ENCODE results near the gene CEACAM3.

Gene CEACAM3

DNA sequence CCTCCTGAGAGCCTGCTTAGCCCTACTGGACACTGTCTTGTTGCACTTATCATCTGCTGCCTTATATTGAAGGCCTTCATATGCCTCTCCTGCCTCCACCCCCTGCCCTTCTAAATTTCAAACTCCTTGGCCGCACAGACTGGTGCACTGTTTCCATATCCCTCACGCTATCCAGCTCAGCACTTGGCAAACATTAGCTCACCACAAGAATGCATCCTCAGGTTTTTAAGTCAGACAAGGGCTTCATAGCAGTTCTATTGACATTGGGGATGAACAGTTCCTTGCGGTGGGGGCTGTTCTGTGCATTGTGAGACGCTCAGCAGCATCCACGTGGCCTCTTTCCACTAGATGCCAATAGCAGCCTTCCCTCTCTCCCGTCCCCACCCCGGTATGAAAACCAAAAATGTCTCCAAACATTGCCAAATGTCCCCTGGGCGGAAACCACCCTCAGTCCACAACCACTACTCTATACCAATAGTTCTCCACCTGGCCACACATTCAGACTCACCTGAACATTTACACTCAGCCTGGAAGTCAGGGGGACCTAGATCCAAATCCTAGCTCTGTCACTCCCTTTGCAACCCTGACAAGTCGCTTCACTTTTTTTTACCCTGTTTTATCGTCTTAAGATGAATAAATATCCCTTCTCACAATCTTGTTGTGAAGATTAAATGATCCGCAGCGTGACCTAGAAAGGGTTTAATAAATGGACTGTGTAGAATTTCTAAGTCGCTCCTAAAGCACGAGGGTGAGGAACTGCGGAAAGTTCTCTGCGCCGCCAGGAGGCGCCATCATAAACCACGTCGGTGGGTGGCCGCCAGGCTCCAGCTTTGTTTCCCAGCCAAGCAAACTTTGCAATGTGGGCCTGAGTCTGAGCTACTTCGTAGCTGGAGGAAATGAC is 3.6 kb upstream of the CEACAM3 start:
- DNase-seq, result peak in 3 of 14 donors; percentile 1 to 7 (median 1)

DNA sequence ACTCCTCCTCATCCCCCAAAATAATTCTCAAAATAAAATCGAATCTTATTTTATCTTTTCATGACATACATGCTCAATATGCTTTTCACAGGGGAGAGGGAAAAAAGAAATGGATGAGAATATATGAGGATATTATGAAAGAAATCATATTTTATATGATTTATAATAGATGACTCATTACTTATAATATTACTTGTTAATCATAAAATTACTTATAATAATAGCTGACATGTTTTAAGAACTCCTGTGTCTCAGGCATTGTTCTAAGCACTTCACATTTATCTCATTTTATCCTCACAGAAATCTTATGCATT is 3.0 kb upstream of the CEACAM3 start:
- DNase-seq, result no peak

DNA sequence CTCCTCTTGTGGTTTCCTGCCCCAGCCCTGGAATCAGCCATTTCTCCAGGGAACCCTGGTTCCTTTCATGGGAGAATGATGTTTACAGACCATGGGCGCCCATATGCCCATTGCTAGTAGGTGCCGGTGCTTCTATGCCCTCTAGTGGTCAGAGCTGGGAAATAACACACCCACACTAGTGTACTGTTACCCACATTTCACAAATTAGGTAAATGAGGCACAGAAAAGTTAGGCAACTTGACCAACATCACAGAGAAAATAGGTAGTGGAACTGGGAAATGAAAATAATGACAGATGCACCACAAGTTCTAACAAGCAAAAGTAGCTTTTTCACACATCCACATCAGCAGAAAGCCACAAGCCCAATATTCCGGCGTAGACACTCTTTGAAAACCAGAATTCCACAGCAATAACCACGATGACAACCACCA is 1.3 kb upstream of the CEACAM3 start:
- DNase-seq, result peak in 2 of 14 donors; percentile 1 to 2

DNA sequence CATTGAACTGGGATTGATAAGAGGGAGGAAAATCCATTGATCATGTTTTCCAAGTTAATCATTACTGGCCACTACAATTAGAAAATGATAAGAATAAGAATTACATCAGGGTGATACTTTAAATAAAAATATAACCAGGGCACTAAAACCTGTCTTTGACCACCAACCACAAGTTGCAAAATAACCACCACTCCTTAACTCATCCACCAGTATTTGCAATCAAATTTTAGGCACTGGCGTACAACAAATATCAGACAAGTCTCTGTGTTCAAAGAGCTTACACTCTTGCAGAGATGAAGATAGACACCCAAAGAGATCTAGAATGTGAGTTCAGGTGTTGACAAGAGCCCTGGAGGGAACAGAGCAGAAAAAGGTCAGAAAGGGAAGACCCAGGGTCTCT is 514 bp downstream of the CEACAM3 start:
- no peak for DNase-seq

DNA sequence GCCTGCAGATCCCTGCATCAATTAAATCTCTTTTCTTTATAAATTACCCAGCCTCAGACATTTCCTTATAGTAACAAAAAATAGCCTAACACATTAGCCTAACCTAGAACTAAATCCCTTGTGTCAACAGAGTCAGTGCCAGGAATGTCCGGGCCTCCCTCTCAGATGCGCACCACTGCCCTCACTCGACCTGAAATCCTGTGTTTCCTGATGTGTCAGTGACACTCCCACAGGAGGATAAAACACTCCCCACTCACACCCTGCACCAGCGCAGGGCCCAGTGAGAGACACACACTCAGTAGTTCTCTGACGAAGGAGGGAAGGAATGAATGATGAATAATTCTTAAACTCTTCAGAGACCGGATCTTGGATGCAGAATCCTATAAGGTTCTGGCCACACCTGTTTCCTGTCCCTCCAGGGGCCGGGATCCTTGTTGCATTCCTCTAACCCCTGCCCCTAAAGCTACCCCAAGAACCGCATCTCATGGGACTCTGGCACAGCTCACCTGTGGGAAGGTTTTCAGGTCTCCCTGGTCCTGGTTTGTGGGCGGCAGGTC is 3.1 kb downstream of the CEACAM3 start:
- DNase-seq, result no peak

DNA sequence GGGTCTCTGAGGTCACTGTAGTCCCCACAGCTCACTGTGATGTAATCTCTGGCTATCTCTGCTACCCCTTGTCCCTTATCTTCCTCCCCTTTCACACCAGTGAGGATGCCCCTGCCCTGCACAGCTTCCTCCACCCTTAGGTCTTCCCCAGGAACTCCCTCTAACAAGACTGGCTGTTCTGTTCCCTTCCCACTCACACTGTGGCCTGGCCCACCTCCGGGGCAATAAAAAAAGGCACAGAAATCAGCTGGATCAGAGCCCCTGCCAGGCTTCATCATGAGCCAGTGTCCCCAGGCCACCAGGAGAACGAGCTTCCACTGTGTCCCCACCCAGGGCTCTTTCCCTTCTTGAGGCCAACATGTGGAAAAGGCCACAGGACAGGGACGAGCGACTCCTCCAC is 4.6 kb downstream of the CEACAM3 start:
- no peak for DNase-seq

DNA sequence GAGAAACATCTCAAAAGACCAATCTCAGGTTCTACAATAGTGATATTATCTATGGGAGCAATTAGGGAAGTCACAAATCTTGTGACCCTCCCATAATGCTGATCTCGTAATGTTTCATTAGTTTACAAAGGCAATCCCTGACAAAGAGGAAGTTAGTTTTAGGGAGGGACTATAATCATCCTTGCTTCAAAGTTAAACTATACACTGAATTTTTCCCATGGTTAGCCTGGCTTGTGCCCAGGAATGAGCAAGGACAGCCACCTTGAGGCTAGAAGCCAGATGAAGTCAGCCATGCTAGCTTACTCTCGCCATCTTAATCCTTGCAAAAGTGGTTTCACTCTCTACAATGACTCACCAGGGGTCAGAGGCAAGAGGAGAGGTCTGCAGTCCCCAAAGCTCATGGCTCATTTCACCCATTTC is 5.4 kb downstream of the CEACAM3 start:
- DNase-seq, result no peak

DNA sequence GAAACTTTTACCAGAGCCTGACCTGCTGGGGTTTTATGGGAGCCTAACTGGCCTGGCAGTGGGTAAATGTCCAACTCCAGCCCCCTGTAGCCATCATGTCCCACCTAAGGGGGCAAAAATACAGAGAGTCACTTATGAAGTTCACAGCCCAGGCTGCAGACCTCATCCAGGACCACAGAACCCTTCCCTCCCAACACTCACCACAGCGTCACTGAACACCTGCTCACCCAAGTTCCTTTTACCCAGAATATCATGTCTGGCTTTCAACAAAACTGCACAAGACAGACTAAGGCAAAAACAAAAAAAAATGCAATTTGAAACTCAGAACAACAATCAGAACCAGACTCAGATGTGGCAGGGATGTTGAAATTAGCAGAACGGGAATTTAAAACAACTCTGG is 6.4 kb downstream of the CEACAM3 start:
- no peak for DNase-seq

DNA sequence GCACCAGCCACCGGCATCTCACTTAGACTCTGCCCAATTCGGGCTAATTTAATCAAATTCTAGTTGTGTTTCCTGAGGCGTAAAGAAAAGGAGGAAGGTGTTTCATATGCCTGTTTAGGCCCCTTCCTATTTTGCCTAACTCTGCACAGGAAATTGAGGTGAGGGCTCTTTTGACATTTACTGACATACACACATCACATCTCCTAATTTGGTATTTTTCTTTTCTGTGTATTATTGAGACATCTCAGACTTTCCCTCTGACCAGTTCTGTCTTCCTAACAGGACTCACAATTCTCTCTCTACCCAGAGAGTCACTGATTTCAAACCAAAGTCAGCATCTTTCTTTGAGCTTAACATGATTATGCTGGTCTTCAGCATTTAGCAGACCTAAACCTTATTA is 7.9 kb downstream of the CEACAM3 start:
- no peak for DNase-seq

DNA sequence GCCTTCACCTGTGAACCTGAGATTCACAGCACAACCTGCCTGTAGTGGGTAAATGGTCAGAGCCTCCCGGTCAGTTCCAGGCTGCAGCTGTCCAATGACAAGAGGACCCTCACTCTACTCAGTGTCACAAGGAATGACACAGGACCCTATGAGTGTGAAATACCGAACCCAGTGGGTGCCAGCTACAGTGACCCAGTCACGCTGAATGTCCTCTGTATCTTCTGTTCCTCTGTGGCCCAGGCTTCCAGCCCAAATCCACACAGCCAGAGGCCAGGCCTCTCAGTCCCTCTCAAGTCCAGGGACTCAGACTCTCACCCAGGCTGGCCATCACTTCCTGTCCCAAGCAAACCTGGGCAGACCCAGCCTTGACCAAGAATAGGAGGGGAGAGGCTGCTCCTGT is 10.8 kb downstream of the CEACAM3 start:
- no peak for DNase-seq

DNA sequence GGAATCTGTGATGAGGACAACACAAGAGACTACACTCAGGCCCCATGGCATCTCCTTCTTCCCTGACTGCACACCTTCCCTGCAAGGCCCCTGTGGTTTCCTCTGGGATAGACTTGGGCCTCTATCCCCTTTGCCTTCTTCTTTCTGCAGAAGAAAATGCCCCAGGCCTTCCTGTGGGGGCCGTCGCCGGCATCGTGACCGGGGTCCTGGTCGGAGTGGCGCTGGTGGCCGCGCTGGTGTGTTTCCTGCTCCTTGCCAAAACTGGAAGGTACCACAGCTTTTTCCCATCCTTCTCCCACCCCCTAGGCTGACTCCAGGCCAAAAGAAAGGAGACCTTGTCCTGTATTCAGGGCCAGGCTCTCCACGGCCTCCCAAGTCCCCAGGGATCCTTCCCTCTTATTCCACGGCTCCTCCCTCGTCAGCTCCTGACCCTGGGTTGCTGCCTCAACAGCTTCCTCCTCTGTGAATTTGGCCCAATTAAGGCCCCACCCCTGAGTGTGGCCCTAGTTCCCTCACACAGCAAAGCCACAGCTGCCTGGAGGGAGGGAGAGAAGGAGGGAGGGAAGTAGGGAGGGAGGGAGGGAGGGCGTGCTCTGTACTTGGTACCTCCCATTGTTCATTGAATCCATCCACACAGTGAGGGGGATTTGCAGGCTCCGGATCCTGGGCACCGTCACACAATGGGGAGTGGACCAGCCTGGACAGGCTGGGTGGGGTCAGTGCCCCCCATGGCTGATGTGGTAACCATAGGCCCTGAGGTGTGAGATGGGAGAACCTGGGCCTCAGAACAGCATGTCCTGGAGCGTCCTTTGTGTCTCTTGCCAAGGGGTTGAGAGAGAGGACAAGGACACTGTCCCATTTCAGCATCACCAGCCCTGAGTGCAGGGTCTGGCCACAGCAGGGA is 12.5 kb downstream of the CEACAM3 start:
- no peak for DNase-seq

DNA sequence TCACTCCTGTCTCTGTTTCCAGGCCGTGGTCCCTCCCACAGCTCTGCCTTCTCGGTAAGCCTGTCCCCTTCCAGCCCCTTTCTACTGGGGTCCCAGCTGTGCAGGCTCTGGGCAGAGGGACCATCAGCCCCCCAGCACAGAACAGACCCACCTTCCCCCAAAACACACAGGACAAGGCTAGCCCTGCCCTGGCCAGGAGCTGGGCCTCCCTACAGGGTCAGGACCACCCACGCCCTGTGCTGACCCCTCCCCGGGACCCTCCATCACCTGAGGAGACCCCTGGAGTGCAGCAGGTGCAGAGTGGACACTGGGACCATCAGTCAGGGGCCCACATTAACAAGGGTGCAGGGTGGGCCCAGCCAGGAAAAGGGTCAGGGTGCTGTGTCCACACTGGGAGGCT is 13.9 kb downstream of the CEACAM3 start:
- no peak for DNase-seq

DNA sequence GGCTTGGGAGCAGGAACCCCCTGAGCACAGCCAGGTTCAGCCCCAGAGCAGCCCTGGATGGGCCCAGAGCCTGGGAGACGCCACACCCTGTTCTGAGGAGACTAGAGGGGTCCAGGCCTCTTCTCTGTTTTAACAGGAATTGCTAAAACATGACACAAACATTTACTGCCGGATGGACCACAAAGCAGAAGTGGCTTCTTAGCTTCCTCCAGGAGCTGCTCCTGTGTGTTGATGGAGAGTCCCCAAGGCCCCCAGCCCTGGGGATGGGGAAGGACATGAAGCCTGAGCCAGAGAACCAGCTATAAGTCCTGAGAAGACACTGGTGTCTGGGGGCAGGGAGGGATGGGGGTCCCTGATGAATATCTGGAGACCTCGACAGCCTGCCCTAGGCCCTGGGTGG is 14.6 kb downstream of the CEACAM3 start:
- peak in 4 of 14 donors; percentile 4 to 30 (median 18) for DNase-seq

DNA sequence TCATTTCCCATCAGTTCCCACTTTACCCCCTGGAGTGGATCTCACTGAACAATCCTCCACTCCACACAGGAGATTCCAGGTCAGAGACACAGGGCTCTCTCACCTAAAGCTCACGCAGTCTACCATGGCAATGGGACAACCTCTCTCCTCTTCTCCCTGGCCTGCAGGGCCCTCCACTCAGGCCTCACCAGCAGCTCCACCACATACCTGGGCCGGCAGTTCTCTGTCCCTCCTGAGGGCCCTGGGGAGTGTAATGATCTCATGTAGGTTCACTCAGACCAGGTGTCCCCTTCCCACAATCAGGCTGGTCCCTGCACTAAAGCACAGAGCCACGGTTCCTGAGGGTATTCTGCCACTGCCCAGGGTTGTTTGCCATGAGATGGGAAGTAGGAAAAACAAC is 15.6 kb downstream of the CEACAM3 start:
- DNase-seq, result no peak

DNA sequence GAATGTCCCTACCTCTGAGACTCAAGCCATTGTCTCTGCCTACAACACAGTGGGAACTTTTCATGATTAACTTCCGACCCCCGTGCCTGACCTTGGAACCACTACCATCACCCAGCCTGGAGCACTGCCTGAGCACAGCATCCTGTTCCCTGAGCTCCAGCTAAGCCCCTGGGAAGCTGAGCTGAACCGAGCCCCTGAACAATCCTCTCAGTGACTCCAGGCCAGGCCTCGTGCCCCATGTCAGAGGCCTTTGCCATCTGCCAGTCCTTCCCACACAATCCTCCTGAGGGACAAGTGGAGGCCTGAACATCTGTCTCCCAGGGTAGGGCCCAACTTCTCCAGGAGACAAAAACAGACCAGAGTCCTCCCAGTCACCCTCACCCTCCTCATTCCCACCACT is 17.5 kb downstream of the CEACAM3 start:
- no peak for DNase-seq

DNA sequence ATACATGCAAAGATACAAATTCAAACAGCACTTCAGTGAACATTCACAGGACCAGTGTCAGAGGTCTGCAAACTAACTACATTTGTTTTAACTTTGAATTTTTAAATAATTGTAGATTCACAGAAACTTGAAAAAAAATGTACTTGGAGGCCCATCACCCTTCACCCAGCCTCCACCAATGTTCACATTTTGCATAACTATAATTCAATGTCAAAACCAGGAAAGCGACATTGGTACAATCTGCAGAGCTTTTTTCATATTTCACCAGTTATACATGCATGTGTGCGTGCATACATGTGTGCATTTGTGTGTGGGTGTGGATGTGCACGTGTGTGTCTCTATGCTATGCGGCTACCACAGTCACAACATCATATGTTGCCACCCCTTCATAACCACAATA is 18.9 kb downstream of the CEACAM3 start:
- no peak for DNase-seq

DNA sequence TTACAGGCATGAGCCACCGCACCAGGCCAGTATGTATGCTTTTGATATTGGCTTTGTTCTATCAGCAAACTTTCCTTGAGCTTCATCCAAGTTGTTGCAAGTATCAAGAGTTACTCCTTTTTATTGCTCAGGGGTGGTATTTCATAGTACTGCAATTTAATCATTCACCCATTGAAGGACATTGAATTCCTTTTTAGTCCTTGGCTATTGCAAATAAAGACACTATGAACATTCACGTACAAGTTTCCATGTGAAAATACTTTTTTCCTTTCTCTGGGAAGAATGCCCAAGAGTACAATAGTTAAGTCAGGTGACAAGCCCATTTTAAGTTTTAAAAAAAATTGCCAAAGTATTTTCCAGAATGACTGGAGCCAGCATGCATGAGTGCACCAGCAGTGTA is 20.4 kb downstream of the CEACAM3 start:
- no peak for DNase-seq

DNA sequence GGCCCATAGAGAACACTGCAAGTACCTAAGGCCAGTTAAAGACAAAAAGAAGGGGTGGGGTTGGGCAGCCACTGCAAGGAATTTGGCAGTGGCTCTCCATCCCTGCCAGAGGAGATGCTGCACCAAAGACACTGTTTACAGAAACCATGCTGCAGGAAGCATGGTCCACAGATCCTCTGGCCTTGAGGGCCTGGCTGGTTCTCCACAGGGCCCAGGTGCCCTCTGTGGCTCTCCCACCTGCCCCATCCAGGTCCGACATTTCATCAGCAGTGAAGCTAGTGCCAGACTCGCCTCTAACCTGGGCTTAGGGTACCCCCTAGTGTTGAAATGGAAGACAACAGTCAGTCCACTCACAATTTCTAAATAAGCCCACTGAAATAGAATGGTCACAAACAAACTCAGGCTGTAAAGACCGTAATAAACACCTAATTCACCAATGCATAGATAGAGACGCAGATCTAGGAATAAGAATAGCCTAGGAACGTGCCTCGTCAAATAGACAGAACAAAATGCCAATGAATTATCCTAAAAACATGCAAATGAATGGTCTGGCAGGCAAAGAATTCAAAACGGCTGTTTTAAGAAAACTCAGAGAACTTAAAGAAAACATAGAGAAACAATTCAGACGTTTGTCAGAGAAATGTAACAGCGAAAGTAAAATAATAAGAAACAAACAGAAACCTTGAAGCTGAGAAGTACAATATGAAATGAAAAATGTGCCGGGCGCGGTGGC is 24.8 kb downstream of the CEACAM3 start:
- DNase-seq, result peak in 4 of 14 donors; percentile 1 to 14 (median 2)

DNA sequence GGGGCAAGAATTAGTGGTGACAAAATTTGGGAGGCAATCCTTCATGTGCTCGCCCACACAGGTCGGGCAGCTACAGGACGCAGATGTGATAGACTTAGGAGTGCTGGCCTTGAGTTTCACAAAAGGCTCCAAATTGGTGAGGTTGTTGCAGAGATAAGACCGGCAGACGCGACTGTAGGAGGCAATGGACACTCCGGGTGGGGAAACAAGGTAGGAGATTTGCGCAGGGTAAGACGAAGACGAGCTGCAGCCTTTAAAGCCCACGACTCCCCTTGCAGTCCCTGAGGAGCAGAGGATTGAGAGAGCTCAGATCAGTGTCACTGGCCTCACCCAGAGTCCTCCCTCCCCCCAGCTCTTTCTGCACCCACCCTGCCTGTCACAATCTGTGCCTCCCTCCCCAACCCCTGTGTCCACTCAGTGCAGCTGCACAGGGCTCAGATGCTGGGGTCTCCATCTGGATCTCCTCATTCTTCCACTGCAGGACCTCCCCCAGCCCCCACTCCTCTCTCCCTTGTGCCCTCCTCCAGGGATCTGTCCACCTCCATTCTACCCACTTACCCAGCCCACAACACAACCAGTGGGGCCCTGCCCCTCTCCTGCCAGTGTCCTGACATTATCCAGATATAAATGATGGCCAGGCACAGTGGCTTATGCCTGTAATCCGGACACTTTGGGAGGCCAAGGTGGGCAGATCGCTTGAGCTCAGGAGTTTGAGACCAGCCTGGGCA is 41.8 kb downstream of the CEACAM3 start:
- DNase-seq, result no peak

DNA sequence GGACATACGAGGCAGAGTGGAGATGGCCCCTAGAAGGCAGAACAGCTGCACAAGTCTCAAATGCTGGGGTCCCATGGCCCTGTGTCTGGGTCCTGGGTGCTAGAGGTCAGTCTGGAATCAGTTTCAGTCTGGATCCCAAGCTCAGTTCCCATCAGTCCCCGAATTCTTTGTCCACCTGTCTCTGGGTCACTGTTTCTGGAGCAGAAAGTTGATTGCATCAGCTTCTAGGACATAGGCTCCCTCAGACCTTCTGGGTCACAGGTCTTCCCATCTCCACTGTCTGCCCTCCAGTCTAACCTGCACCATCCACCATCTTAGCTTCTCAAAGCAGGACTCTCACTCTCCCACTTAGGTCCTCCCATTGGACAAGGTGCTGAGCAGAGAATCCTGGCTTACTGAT is 42.8 kb downstream of the CEACAM3 start:
- no peak for DNase-seq

DNA sequence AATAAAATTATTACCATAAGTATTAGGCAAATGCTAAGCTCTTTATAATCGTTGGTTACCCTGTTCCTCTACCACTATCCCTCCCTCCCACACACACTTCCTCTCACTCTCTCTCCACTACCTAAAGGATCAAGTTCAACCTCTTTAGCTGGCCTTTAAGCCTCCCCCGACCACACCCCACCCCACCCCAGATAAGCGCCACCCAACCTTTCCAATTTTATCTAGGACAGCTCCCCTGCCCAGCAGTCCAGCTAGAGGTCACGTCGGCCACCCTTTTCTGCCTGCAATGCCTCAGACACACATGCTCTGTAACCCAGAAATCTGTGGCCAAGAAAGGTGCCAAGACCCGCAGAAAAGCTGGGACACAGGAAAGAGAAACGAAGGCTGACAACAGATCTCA is 47.0 kb downstream of the CEACAM3 start:
- DNase-seq, result no peak

DNA sequence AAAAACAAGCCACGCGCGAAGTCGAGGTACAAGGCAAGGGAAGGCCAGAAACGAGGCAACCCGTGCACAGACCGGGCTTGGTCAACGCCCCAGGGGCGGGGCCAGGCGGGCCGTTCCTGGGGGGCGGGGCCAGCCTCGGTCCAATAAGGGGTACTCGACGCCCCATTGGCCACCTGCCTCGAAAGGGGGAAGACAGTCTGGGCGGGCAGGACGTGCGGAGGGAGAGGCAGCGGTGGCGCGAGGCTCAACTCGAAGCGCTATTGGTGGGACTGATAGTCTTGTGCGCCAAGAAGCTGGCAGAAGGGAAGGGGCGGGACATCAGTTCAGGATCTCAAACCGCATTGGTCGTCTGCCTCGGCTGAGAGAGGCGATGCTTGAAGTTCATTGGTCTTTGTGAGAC is 48.2 kb downstream of the CEACAM3 start, which contains the start of gene LYPD4:
Gene LYPD4, minus strand, starts transcription at position 83 of the 400 bp plus-strand sequence. CDS start 5,398 bp downstream, outside the sequence.
- DNase-seq, result no peak

DNA sequence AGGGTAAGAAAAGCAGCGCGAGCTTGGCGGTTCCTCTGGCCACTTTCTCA is 48.4 kb downstream of the CEACAM3 start, which contains the start of gene DMRTC2:
Gene DMRTC2, plus strand, starts transcription at position 42 of the 50 bp plus-strand sequence. CDS start 2,387 bp downstream, outside the sequence.
- DNase-seq, result no peak

All from C1 segment of cervical spinal cord (tissue), 14 donors.